ENCODE measurements around the gene MORC4. TPM values are rescaled to one million over a fixed set of nuclear protein-coding genes. Genes with fewer than 3 reads are reported as not detected.

MORC4 gene
- total and polyA plus RNA-seq, 2 experiments from 2014 or later: 27.7 to 35.7 TPM

DNA sequence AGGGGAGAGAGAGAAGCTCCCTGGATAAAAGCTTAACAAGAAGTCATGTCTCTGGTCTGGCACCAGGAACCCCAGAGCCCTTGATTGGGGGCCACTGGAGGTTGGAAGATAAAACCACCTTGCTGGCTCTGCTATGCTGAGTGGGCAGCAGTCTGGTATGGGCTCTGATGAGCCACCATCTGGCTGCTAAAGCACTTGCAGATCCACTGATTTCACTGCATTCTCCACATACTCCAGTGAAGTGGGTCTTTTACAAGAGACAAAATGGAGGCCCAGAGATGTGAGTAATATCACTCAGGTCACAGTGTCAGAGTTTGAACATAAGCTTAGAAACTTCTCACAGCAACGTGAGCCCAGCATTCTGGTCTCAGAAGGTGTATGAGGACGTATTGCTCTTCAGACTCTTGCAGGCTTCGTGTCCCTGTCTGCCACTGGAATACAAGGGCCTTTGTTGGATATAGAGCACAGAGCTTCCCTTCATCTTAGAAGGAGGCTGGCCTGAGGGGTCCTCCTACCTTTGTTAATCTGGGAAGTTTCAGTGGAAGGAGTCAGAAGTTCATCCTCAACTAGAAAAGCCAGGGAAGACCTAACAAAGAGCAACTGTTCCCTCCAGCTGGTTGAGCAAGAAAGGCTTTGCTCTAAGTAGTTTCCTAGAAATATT, 68.1 kb downstream of the MORC4 start:
- H3K36me3 ChIP-seq (replicated peaks; ENCODE audit: insufficient read depth, low read depth): no peaks in the 10 kb centered on the region
- no peaks in the 10 kb centered on the region for H4K20me1 ChIP-seq (ENCODE audit: insufficient read depth, poor library complexity, severe bottlenecking)
- H3K4me1 ChIP-seq (ENCODE audit: insufficient read depth): peaks cover 5% of the 10 kb centered on the region
- H2AFZ ChIP-seq: no peak overlapping the region
- H3K79me2 ChIP-seq: no peaks in the 10 kb centered on the region
- no peaks in the 10 kb centered on the region for H3K27me3 ChIP-seq
- 47% methylated on average over 3 of the region's 3 CpGs for WGBS (ENCODE audit: low lambda C conversion rate, missing lambda C conversion rate)
- no peaks in the 10 kb centered on the region for H3K9me3 ChIP-seq (ENCODE audit: low read depth)
- H3K27ac ChIP-seq: peak overlapping the region; percentile 83
- H3K4me2 ChIP-seq: no peak overlapping the region
- no peak for TF ChIP-seq EZH2phosphoT487 (IDR thresholded peaks at IDR 0.05; ENCODE audit: low read depth, severe bottlenecking, unreplicated experiment)
- no peak for TF ChIP-seq EZH2 (IDR thresholded peaks at IDR 0.05; ENCODE audit: borderline replicate concordance)
- no peak for TF ChIP-seq CTCF (IDR thresholded peaks at IDR 0.05; ENCODE audit: poor library complexity)
- no peaks in the 10 kb centered on the region for H3K9me2 ChIP-seq (replicated peaks; ENCODE audit: insufficient read depth)
- DNase-seq (ENCODE audit: low spot score): no peak
- no peak overlapping the region for H3K4me3 ChIP-seq

DNA sequence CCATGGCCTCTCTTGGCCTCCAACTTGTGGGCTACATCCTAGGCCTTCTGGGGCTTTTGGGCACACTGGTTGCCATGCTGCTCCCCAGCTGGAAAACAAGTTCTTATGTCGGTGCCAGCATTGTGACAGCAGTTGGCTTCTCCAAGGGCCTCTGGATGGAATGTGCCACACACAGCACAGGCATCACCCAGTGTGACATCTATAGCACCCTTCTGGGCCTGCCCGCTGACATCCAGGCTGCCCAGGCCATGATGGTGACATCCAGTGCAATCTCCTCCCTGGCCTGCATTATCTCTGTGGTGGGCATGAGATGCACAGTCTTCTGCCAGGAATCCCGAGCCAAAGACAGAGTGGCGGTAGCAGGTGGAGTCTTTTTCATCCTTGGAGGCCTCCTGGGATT, 71.8 kb downstream of the MORC4 start:
- peak overlapping the region; percentile 43 for H3K27ac ChIP-seq
- no peak for DNase-seq (ENCODE audit: low spot score)
- no peaks in the 10 kb centered on the region for H3K27me3 ChIP-seq
- no peak overlapping the region for H2AFZ ChIP-seq
- 74% methylated on average over 4 of the region's 4 CpGs for WGBS (ENCODE audit: low lambda C conversion rate, missing lambda C conversion rate)
- no peak overlapping the region for H3K4me2 ChIP-seq
- H3K36me3 ChIP-seq (replicated peaks; ENCODE audit: insufficient read depth, low read depth): no peaks in the 10 kb centered on the region
- TF ChIP-seq EZH2phosphoT487 (IDR thresholded peaks at IDR 0.05; ENCODE audit: low read depth, severe bottlenecking, unreplicated experiment) (no peak), EZH2 (IDR thresholded peaks at IDR 0.05; ENCODE audit: borderline replicate concordance) (no peak), CTCF (IDR thresholded peaks at IDR 0.05; ENCODE audit: poor library complexity) (no peak)
- no peaks in the 10 kb centered on the region for H3K9me2 ChIP-seq (replicated peaks; ENCODE audit: insufficient read depth)
- H3K9me3 ChIP-seq (ENCODE audit: low read depth): no peaks in the 10 kb centered on the region
- H4K20me1 ChIP-seq (ENCODE audit: insufficient read depth, poor library complexity, severe bottlenecking): no peaks in the 10 kb centered on the region
- no peak overlapping the region for H3K4me3 ChIP-seq
- H3K79me2 ChIP-seq: no peaks in the 10 kb centered on the region
- peaks cover 5% of the 10 kb centered on the region for H3K4me1 ChIP-seq (ENCODE audit: insufficient read depth)

- no peak overlapping the region for H3K4me2 ChIP-seq
- H3K79me2 ChIP-seq: no peaks in the 10 kb centered on the region
- H4K20me1 ChIP-seq (ENCODE audit: insufficient read depth, poor library complexity, severe bottlenecking): no peaks in the 10 kb centered on the region
- H3K9me3 ChIP-seq (ENCODE audit: low read depth): no peaks in the 10 kb centered on the region
- H2AFZ ChIP-seq: no peak overlapping the region
- H3K36me3 ChIP-seq (replicated peaks; ENCODE audit: insufficient read depth, low read depth): no peaks in the 10 kb centered on the region
- H3K27me3 ChIP-seq: no peaks in the 10 kb centered on the region
- WGBS (ENCODE audit: low lambda C conversion rate, missing lambda C conversion rate): 51% methylated on average over 5 of the region's 5 CpGs
- no peak overlapping the region for H3K4me3 ChIP-seq
- no peak for TF ChIP-seq EZH2 (IDR thresholded peaks at IDR 0.05; ENCODE audit: borderline replicate concordance)
- TF ChIP-seq CTCF (IDR thresholded peaks at IDR 0.05; ENCODE audit: poor library complexity): no peak
- no peak for TF ChIP-seq EZH2phosphoT487 (IDR thresholded peaks at IDR 0.05; ENCODE audit: low read depth, severe bottlenecking, unreplicated experiment)
- H3K4me1 ChIP-seq (ENCODE audit: insufficient read depth): no peaks in the 10 kb centered on the region
- H3K9me2 ChIP-seq (replicated peaks; ENCODE audit: insufficient read depth): no peaks in the 10 kb centered on the region
- peak overlapping the region; percentile 43 for H3K27ac ChIP-seq
- no peak for DNase-seq (ENCODE audit: low spot score)
Observed at GRCh38 chrX:106927700-106928099, 72.3 kb downstream of the MORC4 start.
